Liver (tissue), 3 donors: ENCODE measurements around the gene NISCH.

Source experiments
- CTCF ChIP-seq: fragments of 150-350 bp; IDR thresholded peaks from 2 replicates; pipeline ENCODE4 v1.5.1; 2017; ENCODE audit warnings: improper control_type of control experiment, low read depth, low read length; ENCODE audit not compliant: missing input control
- GABPA ChIP-seq, 2 donors: IDR thresholded peaks in 1 of 2; conservative IDR thresholded peaks in 1 of 2; 2 replicates each; pipeline ENCODE4 v1.6.1; 2016; ENCODE audit warnings: antibody characterized with exemption in 2 of 2, mild to moderate bottlenecking in 1 of 2, moderate library complexity in 1 of 2
- MAX ChIP-seq: IDR thresholded peaks from 2 replicates; pipeline ENCODE4 v1.6.1; 2016; ENCODE audit warnings: antibody characterized with exemption
- RAD21 ChIP-seq, 2 donors: IDR thresholded peaks; 2 replicates each; pipeline ENCODE4 v1.6.1; 2016; ENCODE audit warnings: antibody characterized with exemption in 2 of 2, mild to moderate bottlenecking in 2 of 2
- SP1 ChIP-seq: IDR thresholded peaks from 2 replicates; pipeline ENCODE4 v1.6.1; 2018; ENCODE audit warnings: antibody characterized with exemption, mild to moderate bottlenecking
- YY1 ChIP-seq: IDR thresholded peaks from 2 replicates; pipeline ENCODE4 v1.6.1; 2016; ENCODE audit warnings: antibody characterized with exemption, mild to moderate bottlenecking
- donor health status: healthy.
- donor health status: healthy.

- TF ChIP-seq SP1 (no peak), CTCF (no peak), YY1 (no peak), MAX (no peak), RAD21 (IDR thresholded peaks at IDR 0.05) (no peak), GABPA (IDR thresholded peaks at IDR 0.05 in 1 of 2, conservative IDR thresholded peaks at IDR 0.05 in 1 of 2) (no peak)
Measured at GRCh38 chr3:52406231-52406661, 49.2 kb upstream of the NISCH start.
